ENCODE measurements around the gene MTRF1. TPM values are rescaled to one million over a fixed set of nuclear protein-coding genes. Genes with fewer than 3 reads are reported as not detected.

Gene MTRF1
- total RNA-seq, 6 experiments from 2014 or later = 6.0 to 10.5 (median 7.4) TPM

DNA sequence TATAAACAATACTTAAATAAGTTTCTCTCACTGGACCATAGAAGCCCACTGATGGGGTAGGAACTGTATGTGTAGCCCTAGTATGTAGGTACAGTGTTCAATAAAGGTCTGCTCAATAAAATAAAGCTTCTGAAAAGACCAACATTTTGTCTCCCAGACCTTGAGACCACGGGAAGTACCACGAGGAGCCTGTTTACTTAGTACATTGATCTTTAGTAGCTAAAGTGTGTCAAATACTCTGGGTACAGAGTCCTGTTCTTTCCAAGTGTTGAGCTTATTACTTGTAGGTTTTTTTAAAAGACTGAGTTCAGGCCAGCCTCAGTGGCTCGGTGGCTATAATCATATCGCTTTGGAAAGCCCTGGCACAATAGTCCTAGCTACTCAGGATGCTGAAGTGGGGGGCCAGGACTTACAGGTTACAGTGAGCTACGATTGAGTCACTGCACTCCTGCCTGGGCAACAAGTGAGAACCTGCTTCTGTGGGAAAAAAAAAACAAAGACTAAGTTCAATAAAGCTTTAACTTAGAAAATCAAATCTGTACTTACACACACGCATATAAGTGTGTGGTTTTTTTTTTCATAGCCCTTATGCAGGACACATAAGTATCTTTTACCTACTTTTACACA lies 3.4 kb downstream of the MTRF1 start:
- Histone ChIP-seq H3K36me3 (peaks cover 0 to 4% (median 0%) of the 10 kb centered on the region in 4 donors), H3K4me1 (peaks cover 0 to 16% (median 0%) of the 10 kb centered on the region in 4 donors), H3K27ac (peak overlapping the region; percentile 50 to 73 (median 52)), H3K4me3 (no peak overlapping the region), H3K27me3 (no peaks in the 10 kb centered on the region), H3K9me3 (no peaks in the 10 kb centered on the region)
- TF ChIP-seq POLR2A (IDR thresholded peaks at IDR 0.05) = no peak
- TF ChIP-seq, protein P1, sequence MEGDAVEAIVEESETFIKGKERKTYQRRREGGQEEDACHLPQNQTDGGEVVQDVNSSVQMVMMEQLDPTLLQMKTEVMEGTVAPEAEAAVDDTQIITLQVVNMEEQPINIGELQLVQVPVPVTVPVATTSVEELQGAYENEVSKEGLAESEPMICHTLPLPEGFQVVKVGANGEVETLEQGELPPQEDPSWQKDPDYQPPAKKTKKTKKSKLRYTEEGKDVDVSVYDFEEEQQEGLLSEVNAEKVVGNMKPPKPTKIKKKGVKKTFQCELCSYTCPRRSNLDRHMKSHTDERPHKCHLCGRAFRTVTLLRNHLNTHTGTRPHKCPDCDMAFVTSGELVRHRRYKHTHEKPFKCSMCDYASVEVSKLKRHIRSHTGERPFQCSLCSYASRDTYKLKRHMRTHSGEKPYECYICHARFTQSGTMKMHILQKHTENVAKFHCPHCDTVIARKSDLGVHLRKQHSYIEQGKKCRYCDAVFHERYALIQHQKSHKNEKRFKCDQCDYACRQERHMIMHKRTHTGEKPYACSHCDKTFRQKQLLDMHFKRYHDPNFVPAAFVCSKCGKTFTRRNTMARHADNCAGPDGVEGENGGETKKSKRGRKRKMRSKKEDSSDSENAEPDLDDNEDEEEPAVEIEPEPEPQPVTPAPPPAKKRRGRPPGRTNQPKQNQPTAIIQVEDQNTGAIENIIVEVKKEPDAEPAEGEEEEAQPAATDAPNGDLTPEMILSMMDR (IDR thresholded peaks at IDR 0.05) = no peak
- ATAC-seq = peak; percentile 65 to 66 (median 66)
- 29% methylated on average over 6 of the region's 6 CpGs for WGBS (ENCODE audit: insufficient coverage, low coverage, low lambda C conversion rate, missing lambda C conversion rate)
- no peak for DNase-seq
- intact Hi-C loops (cut with DNase I) = no loop called here

DNA sequence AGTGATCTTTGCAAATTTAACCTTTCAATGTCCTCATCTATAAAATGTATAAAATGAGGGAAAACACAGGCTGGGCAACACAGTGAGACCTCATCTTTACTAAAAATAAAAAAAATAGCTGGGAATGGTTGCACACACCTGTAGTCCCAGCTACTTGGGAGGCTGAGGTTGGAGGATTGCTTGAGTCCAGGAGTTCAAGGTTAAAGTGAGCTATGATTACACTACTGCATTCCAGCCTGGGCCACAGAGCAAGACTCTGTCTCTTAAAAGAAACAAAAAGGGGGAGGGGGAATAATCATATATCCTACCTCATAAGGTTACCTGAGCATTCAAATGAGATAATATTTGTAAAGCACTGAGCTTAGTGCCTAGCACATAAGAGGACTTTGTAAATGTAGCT lies 5.8 kb downstream of the MTRF1 start:
- intact Hi-C loops (cut with DNase I) = no loop called here
- ATAC-seq = no peak
- Histone ChIP-seq H3K27ac (no peak overlapping the region), H3K36me3 (peaks cover 0 to 4% (median 0%) of the 10 kb centered on the region in 4 donors), H3K27me3 (no peaks in the 10 kb centered on the region), H3K4me3 (no peak overlapping the region), H3K4me1 (peaks cover 0 to 10% (median 0%) of the 10 kb centered on the region in 4 donors), H3K9me3 (no peaks in the 10 kb centered on the region)
- TF ChIP-seq, protein P1 (IDR thresholded peaks at IDR 0.05) = no peak
- TF ChIP-seq POLR2A (IDR thresholded peaks at IDR 0.05) = no peak
- DNase-seq = no peak

DNA sequence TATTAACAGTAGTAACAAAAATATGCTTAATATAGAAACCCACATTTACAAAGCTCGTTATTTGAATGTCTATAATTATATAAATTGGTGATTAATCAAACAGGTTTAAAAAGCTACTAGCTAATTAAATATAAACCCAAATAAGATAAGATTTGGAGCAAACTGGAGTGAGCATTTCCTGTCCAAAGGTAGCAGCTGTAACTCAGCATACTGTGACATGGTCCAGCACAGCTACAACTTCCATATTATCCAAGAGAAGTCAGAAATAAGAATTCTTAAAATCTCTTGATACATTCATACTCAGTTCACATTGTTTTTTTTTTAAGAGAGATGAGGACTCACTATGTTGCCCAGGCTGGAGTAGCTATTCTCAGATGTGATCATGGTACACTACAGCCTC lies 8.5 kb downstream of the MTRF1 start:
- TF ChIP-seq, protein P1 (IDR thresholded peaks at IDR 0.05) = no peak
- no peak for TF ChIP-seq POLR2A (IDR thresholded peaks at IDR 0.05)
- intact Hi-C loops (cut with DNase I) = no loop called here
- Histone ChIP-seq H3K36me3 (peaks cover 0 to 7% (median 2%) of the 10 kb centered on the region in 4 donors), H3K4me3 (no peak overlapping the region), H3K27me3 (no peaks in the 10 kb centered on the region), H3K9me3 (no peaks in the 10 kb centered on the region), H3K27ac (no peak overlapping the region), H3K4me1 (no peaks in the 10 kb centered on the region)
- WGBS (ENCODE audit: insufficient coverage, low coverage, low lambda C conversion rate, missing lambda C conversion rate) = 40% methylated on average over 1 of the region's 1 CpG
- peak in 1 of 4 donors; percentile 42 for ATAC-seq
- no peak for DNase-seq

DNA sequence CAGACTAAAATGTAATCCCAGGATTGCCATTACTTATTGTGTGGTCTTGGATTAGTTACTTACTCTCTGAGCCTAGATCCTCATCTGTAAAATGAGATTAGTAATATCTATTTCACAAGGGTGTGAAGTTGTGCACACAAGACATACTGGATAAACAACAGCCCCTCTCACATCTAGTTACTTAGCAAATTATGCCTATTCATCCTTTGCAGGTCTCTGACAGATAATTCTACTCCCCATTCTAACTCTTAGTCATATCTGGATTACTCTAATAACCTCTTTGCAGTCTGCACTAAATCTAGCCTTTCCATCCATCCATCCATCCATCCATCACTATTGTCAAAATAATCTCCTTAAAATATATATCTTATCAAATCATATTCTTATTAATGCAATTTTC lies 12.4 kb downstream of the MTRF1 start:
- TF ChIP-seq, protein P1 (IDR thresholded peaks at IDR 0.05) = no peak
- TF ChIP-seq POLR2A (IDR thresholded peaks at IDR 0.05) = no peak
- Histone ChIP-seq H3K4me1 (no peaks in the 10 kb centered on the region), H3K4me3 (no peak overlapping the region), H3K27ac (no peak overlapping the region), H3K9me3 (no peaks in the 10 kb centered on the region), H3K36me3 (peaks cover 0 to 5% (median 2%) of the 10 kb centered on the region in 4 donors), H3K27me3 (no peaks in the 10 kb centered on the region)
- DNase-seq (no peak), ATAC-seq (no peak)
- intact Hi-C loops (cut with DNase I) = no loop called here

Data from right lobe of liver (tissue), 6 donors.